ENCODE measurements around the gene GNS.

GRCh38 chr12:64739778-64740177 is 19.4 kb downstream of the GNS start:
- TF ChIP-seq GABPA (IDR thresholded peaks at IDR 0.05; ENCODE audit: low read depth) (no peak), STAT1 (conservative IDR thresholded peaks at IDR 0.05) (no peak), EZH2 (IDR thresholded peaks at IDR 0.05; ENCODE audit: borderline replicate concordance, control insufficient read depth, low read depth, low read length) (no peak)

Data from GM12878 (cell line).